HepG2 (cell line): Measurements from ENCODE around the gene TNNI2.

ENCODE experiments used
- CTCF ChIP-seq: sonication (generic); formaldehyde crosslinking; IDR thresholded peaks from 2 replicates; pipeline ENCODE4 v1.5.0; 2020; ENCODE audit warnings: mild to moderate bottlenecking, missing genetic modification reagents, moderate library complexity
- ETS1 ChIP-seq: sonication (generic); formaldehyde crosslinking; IDR thresholded peaks from 2 replicates; pipeline ENCODE4 v1.4.0; 2020; ENCODE audit warnings: missing genetic modification reagents
- HCFC1 ChIP-seq: fragments of 150-350 bp; IDR thresholded peaks from 2 replicates; pipeline ENCODE4 v1.6.1; 2014; ENCODE audit warnings: low read depth, low read length
- MLXIP ChIP-seq: sonication (generic); formaldehyde crosslinking; IDR thresholded peaks from 2 replicates; pipeline ENCODE4 v1.9.0; 2021; ENCODE audit warnings: missing genetic modification reagents, borderline replicate concordance
- MYC ChIP-seq: sonication (generic); formaldehyde crosslinking; IDR thresholded peaks from 2 replicates; pipeline ENCODE4 v1.9.0; 2021; ENCODE audit warnings: missing genetic modification reagents, borderline replicate concordance
- POLR2A ChIP-seq, 2 experiments: IDR thresholded peaks; 2 replicates each; pipeline ENCODE4 v1.6.1; 2011; ENCODE audit warnings: low read depth in 2 of 2, low read length in 2 of 2, mild to moderate bottlenecking in 1 of 2, moderate library complexity in 1 of 2; ENCODE audit not compliant: insufficient read depth in 1 of 2

- TF ChIP-seq HCFC1, result no peak
- no peak for TF ChIP-seq ETS1 (CRISPR knock-in tag)
- no peak for TF ChIP-seq MLXIP (CRISPR knock-in tag)
- no peak for TF ChIP-seq CTCF (CRISPR knock-in tag)
- no peak for TF ChIP-seq MYC (CRISPR knock-in tag)
- TF ChIP-seq POLR2A (IDR thresholded peaks at IDR 0.05; ENCODE audit: insufficient read depth in 1 of 2, low read depth in 2 of 2, low read length in 2 of 2), result no peak
These were observed 6.3 kb downstream of the TNNI2 start for GRCh38 chr11:1845095-1845429.
